HG02885 (cell line): ENCODE results near the gene BMP7.

Experiments
- ATAC-seq: cut with Tn5 transposase; IDR thresholded peaks from one replicate; pipeline ENCODE4 v1.9.1; 2021; ENCODE audit warnings: mild to moderate bottlenecking; ENCODE audit not compliant: unreplicated experiment, poor library complexity

The BMP7 gene

GRCh38 chr20:57179265-57179664, 87.2 kb downstream of the BMP7 start:
- ATAC-seq: no peak

DNA sequence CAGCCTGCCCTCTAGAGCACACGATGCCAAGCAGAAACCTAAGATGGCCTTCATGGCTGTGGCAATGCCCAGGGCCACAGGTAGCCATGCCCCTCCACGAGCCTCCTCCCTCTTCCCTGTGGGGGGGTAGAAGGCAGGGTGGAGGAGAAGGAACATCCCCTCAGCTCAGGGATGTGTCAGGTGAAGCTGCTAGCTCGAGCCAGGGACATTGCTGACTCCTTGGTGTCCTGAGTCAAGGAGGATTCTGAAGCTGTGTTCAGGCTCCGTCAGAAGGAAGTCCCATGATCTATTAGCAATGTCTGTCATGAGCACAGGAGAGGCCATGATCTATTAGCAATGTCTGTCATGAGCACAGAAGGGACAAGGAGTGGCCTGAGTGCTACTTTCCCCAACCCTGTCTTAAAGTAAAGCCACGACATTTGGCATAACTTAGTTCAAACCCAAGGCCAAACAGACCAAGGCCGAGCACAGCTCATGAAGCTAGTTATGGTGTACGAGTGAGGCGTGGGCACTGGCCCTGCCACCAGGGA, 87.8 kb downstream of the BMP7 start:
- no peak for ATAC-seq

GRCh38 chr20:57177636-57178280, 88.7 kb downstream of the BMP7 start:
- no peak for ATAC-seq

- no peak for ATAC-seq
Measured at GRCh38 chr20:57176842-57177241, 89.6 kb downstream of the BMP7 start.

GRCh38 chr20:57175397-57176010, 90.9 kb downstream of the BMP7 start:
- ATAC-seq: peak; percentile 45

DNA sequence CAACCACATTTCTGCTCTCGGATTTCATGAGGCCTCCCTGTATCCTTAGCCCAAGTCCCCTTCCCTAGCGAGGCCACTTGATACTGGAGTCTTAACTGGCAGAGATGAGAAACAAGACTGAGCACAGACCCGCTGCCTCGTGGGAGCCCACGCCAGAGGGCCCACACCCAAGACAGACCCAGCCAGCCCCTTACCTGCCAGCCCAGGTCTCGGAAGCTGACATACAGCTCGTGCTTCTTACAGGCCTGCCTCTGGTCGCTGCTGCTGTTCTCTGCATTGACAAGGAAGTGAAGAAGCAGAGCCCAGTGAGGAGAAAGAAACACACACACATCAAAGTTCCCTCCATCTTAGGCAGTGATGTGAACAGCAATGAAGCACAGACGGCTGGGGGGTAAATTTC, 91.7 kb downstream of the BMP7 start:
- no peak for ATAC-seq

DNA sequence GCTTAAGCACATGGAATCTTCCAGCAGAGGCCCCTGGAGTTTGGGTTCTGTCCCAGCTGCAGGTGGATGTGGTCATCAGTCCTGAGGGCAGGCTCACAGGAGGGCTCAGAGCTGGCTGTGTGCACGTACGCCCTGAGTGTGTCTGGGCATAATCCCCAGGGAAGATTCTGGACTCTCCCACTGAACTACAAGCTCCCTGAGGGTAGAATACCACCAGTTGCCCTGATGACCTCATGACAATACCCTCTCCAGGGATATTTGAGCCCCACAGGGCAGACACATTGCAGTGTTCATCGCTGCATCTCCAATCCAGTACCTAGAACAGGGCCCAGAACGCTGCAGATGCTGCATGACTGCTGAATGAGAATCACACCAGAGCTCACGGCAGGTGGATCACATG, 92.5 kb downstream of the BMP7 start:
- ATAC-seq: no peak

- no peak for ATAC-seq
Measured at GRCh38 chr20:57173041-57173440, 93.4 kb downstream of the BMP7 start.

DNA sequence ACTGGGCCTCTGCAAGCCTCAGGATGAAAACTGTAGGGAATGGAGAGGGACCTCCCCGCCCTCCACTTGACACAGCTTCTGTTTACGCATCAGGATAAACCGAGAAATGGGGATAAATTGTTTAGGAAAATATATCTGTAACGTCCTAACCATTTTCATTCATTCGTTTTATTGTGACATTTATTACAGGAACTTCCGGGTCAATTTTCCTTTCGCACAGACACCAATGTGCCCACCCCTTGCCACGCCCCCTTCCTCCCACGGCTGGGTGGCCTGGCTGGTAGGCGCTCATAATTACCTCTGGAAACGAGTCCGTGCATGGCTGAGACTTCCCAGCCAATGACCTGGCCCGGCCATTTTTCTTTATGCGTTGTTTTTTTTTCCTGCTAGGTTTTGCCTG, 96.1 kb downstream of the BMP7 start:
- no peak for ATAC-seq

DNA sequence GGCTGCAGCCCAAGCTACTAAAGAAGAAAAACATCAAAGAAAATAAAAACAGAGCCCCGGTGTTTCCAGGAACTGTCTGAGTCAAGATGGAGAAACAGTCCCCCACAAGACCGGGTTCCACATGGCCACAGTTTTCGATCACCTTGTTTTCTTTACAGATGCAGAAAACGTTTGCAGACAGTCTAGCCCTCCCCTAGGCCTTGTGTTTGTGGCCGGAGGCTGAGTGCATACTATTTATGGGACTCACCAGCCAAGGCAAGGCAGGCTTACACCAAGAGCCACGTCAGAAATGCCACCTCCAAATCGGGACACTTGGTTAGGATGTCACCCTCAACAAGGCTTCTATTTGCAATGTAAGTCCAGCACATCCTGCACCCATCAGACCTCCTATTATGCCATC, 97.3 kb downstream of the BMP7 start:
- no peak for ATAC-seq

- no peak for ATAC-seq
Measured at GRCh38 chr20:57167971-57168701, 98.3 kb downstream of the BMP7 start.

DNA sequence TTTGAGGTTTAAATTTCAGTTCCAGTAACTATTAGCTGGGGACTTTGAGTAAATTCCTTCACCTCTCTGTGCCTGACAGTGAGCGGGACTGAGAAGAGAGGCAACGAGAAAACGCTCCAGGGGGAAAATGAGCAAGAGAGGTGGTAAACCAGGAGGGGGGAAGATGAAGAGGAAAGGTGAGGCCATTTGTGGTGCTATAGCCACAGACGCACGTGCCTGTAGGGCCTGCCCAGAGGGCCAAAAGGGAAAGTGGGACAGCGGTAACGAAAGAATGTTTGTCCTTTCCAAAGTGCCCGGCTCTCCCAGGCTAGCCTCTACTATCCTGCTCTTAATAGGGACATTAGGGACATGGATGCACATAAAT, 99.2 kb downstream of the BMP7 start:
- no peak for ATAC-seq

- no peak for ATAC-seq
Measured at GRCh38 chr20:57166568-57167291, 99.7 kb downstream of the BMP7 start.

- ATAC-seq: no peak
Measured at GRCh38 chr20:57165427-57166004, 100.9 kb downstream of the BMP7 start.

DNA sequence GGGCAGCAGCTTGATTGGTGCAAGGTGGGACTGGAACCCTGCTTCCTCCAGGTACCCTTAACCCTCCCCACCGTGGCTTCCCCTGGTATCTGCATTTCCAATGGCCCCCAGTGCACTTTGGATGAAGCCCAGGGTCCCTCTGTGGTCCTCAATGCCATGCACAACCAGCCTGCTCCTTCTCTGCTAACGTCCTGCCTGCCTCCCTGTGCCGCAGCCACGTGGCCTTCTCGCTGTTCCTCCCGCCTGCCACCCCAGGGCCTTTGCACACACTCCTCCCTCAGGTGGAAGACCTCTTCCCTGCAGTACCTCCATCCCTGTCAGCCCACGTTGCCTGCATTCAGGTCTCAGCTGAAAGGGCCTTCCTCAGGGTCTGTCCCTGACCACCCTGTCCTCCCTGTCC, 101.6 kb downstream of the BMP7 start:
- ATAC-seq: no peak

- no peak for ATAC-seq
Measured at GRCh38 chr20:57163041-57163440, 103.4 kb downstream of the BMP7 start.

- ATAC-seq: no peak
Measured at GRCh38 chr20:57162362-57162652, 104.1 kb downstream of the BMP7 start.

DNA sequence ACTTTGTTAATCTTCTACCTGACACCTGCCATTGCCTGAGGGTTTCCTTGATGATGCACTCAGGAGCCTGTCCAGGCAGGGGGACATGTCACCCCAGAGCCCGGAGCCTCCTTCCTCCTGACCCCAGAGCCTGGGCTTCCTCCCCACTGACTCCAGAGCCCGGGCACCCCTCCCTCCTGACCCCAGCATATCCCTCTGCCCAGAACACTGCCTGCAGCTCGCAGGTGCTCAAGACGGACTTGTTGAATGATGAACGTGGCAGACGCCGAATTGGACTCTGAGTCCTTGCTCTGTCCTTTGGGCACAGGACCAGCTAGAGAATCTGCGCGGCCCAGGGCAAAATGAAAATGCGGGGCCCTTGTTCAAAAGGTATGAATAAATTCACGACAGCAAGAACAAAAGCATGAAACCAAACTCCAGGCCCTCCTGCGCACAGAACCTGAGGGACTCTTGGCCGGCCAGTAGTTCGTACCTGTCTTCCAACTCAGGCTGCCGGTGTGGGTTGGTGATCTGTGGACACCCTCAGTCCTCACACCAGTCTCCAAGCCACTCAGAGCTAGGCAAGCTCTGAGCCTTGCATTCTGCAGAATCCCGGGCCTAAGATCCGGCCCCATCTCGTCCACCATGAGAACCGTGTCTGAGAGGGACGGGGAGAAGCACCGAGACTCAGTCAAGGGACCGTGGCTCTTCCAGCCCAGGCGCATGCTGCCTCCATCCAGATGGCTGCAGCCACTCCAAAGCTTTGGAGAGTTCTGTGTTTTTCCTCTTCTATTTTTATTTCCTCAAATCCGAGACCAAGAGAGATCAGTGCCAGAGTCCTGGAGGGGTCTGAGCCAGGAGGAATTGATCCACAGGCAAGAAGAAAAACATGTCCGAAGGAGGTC, 104.7 kb downstream of the BMP7 start:
- no peak for ATAC-seq

- no peak for ATAC-seq
Measured at GRCh38 chr20:57160985-57161384, 105.5 kb downstream of the BMP7 start.
